WERI-Rb-1 (cell line): ENCODE measurements around the gene PDE4B.

Experiments
- DNase-seq: peaks from one replicate; pipeline ENCODE4 v3.0.0-alpha.2; 2020
- H3K27ac ChIP-seq: fragments of 250-450 bp; sonication (Bioruptor Pico); 2 replicates; pipeline ENCODE4 v1.5.1; 2020; ENCODE audit warnings: mild to moderate bottlenecking, moderate library complexity
- H3K27me3 ChIP-seq: fragments of 250-450 bp; sonication (Bioruptor Pico); 2 replicates; pipeline ENCODE4 v1.5.1; 2021; ENCODE audit warnings: mild to moderate bottlenecking, low read depth, moderate library complexity; ENCODE audit not compliant: insufficient read depth, severe bottlenecking
- H3K36me3 ChIP-seq: fragments of 250-450 bp; sonication (Bioruptor Pico); 2 replicates; pipeline ENCODE4 v1.5.1; 2020; ENCODE audit warnings: mild to moderate bottlenecking, moderate library complexity
- H3K4me3 ChIP-seq: 2 replicates; pipeline ENCODE4 v1.5.1; 2011; ENCODE audit warnings: low read depth, mild to moderate bottlenecking, control low read depth, low read length
- H3K9me3 ChIP-seq: fragments of 250-450 bp; sonication (Bioruptor Pico); 2 replicates; pipeline ENCODE4 v1.5.1; 2021; ENCODE audit warnings: mild to moderate bottlenecking, moderate library complexity; ENCODE audit not compliant: severe bottlenecking
- CTCF ChIP-seq: IDR thresholded peaks from 2 replicates; pipeline ENCODE4 v1.5.1; 2011; ENCODE audit warnings: low read depth, mild to moderate bottlenecking, control low read depth, inconsistent platforms, low read length

Gene PDE4B

GRCh38 chr1:66334318-66334717, 541.6 kb downstream of the PDE4B start:
- no peaks in the 10 kb centered on the region for H3K27me3 ChIP-seq
- no peak for TF ChIP-seq CTCF
- H3K9me3 ChIP-seq, result no peaks in the 10 kb centered on the region
- H3K4me3 ChIP-seq, result no peak overlapping the region
- no peaks in the 10 kb centered on the region for H3K36me3 ChIP-seq
- DNase-seq, result no peak
- H3K27ac ChIP-seq, result no peak overlapping the region

GRCh38 chr1:66335125-66335524, 542.4 kb downstream of the PDE4B start:
- TF ChIP-seq CTCF, result no peak
- no peak overlapping the region for H3K4me3 ChIP-seq
- H3K9me3 ChIP-seq, result no peaks in the 10 kb centered on the region
- no peaks in the 10 kb centered on the region for H3K36me3 ChIP-seq
- H3K27me3 ChIP-seq, result no peaks in the 10 kb centered on the region
- H3K27ac ChIP-seq, result no peak overlapping the region
- DNase-seq, result no peak

DNA sequence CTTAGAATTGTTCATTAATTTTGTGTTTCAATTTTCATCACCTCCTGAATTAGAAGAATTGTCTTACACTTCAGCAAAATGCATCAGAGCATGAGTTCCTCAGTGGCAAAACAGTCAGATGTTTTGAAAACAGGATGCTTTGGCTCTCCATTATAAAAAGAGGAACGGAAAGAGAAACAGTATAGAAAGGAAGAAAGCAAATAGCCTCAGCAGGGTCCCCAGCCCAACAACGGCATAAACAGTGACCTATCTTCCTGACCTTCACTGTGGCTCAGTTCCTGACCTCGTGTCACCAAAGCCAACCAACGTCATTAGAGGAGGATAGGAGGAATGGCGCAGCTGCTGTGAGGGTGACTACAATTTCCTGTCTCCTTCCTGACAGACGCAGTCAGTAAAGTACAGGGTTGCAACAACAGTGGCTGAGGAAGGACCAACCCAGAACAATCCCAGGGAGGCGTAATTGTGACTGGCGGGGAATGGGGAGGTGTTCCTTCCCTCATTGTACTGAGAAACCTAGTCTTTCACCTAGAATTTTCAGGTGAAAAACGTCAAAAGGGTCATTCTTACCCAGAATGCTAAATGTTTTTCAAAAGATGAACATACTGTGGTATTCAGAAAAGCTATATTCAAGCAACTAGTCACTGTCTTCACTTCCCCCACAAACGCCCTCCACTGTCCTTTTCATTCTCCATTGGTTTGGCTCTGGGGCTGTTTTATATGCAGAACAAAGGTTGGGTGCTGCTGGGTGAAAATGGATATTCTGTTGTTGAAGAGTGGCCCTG, 543.4 kb downstream of the PDE4B start:
- TF ChIP-seq CTCF, result no peak
- H3K27me3 ChIP-seq, result no peaks in the 10 kb centered on the region
- DNase-seq, result no peak
- no peaks in the 10 kb centered on the region for H3K36me3 ChIP-seq
- H3K9me3 ChIP-seq, result no peaks in the 10 kb centered on the region
- H3K27ac ChIP-seq, result no peak overlapping the region
- no peak overlapping the region for H3K4me3 ChIP-seq

- H3K4me3 ChIP-seq, result no peak overlapping the region
- DNase-seq, result no peak
- H3K27ac ChIP-seq, result no peak overlapping the region
- H3K36me3 ChIP-seq, result no peaks in the 10 kb centered on the region
- no peaks in the 10 kb centered on the region for H3K27me3 ChIP-seq
- no peak for TF ChIP-seq CTCF
- H3K9me3 ChIP-seq, result no peaks in the 10 kb centered on the region
These were observed 543.9 kb downstream of the PDE4B start for GRCh38 chr1:66336641-66336990.

DNA sequence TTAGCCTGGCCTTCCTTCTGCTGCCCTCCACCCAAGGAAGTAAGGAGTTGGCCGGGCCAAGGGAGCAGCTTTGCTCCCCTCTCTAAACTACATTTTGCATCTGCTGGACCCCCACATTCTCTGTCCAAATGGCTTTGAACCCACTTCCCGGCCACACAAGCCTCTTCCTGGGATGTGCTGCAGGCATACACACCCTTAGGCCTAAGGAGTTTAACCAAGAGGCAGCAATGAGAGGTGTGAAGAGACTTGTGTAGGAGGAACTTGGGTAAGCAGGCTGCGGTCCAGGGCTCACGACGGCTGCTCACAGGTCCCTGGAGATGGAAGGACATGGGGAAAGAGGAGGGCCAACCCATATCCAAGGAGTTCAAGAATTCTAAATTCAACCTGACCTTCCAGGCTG, 544.6 kb downstream of the PDE4B start:
- H3K27me3 ChIP-seq, result no peaks in the 10 kb centered on the region
- no peak overlapping the region for H3K4me3 ChIP-seq
- no peak for DNase-seq
- no peaks in the 10 kb centered on the region for H3K9me3 ChIP-seq
- no peak overlapping the region for H3K27ac ChIP-seq
- TF ChIP-seq CTCF, result no peak
- no peaks in the 10 kb centered on the region for H3K36me3 ChIP-seq

DNA sequence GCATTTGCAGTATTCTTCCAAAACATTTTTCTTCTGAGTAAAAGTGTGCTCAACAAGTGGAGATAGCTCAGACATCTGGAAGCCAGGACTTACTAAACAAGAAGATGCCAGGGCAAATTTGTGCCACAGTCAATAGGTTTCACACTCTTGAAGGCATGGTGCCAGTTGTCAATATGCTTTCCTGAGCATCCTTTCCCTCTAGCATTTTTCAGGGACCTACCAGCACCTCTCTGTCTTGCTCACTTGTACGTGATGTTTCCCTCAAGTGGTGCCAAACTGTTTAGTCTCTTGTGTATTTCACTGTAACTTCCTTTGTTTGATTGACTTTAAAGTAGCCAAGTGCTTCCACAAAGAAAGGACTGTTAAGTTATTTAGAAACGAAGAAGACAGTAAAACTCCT, 547.2 kb downstream of the PDE4B start:
- H3K9me3 ChIP-seq, result no peaks in the 10 kb centered on the region
- TF ChIP-seq CTCF, result no peak
- H3K27ac ChIP-seq, result no peak overlapping the region
- no peaks in the 10 kb centered on the region for H3K27me3 ChIP-seq
- H3K4me3 ChIP-seq, result no peak overlapping the region
- no peak for DNase-seq
- no peaks in the 10 kb centered on the region for H3K36me3 ChIP-seq
